MM.1S (cell line): ENCODE results near the gene WDFY1.
A peak's percentile ranks its signal among the peaks of the same experiment; 100 is the strongest.

Source experiments
- CTCF ChIP-seq: fragments of 300-600 bp; sonication (generic); IDR thresholded peaks from 2 replicates; pipeline ENCODE4 v1.5.1; 2016; ENCODE audit warnings: antibody characterized with exemption, low read length, mixed read lengths
- EZH2 ChIP-seq: fragments of 300-600 bp; sonication (generic); optimal IDR thresholded peaks from 2 replicates; pipeline ENCODE3; 2017; ENCODE audit warnings: low read depth, mild to moderate bottlenecking, antibody characterized with exemption, low read length, mixed read lengths
- EZH2phosphoT487 ChIP-seq: fragments of 300-600 bp; sonication (generic); IDR thresholded peaks from 2 replicates; pipeline ENCODE4 v1.6.1; 2018; ENCODE audit warnings: antibody characterized with exemption, low read length

DNA sequence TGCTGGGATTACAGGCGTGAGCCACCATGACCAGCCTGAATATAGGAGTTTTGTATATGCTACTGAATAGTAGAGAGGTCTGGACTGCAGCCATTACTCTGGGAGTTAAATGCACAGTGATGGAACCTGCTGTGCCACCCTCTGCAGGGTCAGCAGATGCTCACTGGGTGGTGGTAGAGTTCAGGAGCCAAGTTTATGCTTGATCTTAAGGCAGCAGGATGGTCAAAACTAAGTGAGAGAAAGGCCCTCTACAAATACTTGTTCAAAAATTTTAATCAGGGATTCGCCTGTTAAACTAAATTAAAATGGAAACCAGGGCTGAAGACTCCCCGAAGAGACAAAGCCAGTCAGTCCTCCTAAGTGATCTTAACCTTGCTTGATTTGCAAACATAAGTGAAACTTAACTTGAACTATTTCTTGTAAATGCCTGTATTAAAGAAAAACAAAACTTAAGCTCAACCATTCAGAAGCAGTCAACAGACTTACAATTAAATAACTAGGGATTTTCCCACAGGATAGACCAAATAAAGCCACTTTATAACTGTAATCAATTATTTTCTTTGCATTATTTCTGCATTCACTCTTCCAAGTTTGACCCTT, 4.2 kb upstream of the WDFY1 start:
- TF ChIP-seq CTCF = peak; percentile 24; the same call in 1 of the 2 replicates
- no peak for TF ChIP-seq EZH2phosphoT487
- no peak for TF ChIP-seq EZH2
